Fibroblast of skin of back (primary cell): ENCODE data around the gene DBH.

Experiments
- DNase-seq: peaks from one replicate; pipeline ENCODE4 v3.0.0-alpha.2; 2013

Gene DBH

GRCh38 chr9:133604856-133605255 lies 31.3 kb upstream of the DBH start:
- no peak for DNase-seq

- no peak for DNase-seq
These were observed 30.7 kb upstream of the DBH start for GRCh38 chr9:133605446-133605845.

GRCh38 chr9:133605856-133606707 lies 30.1 kb upstream of the DBH start:
- DNase-seq, result no peak

GRCh38 chr9:133606708-133607025 lies 29.5 kb upstream of the DBH start:
- DNase-seq, result no peak

- DNase-seq, result no peak
These were observed 28.8 kb upstream of the DBH start for GRCh38 chr9:133607381-133607780.

GRCh38 chr9:133607976-133608375 lies 28.2 kb upstream of the DBH start:
- no peak for DNase-seq

GRCh38 chr9:133608382-133608781 lies 27.8 kb upstream of the DBH start:
- DNase-seq, result no peak

- DNase-seq, result no peak
These were observed 27.3 kb upstream of the DBH start for GRCh38 chr9:133608889-133609288.

- peak; percentile 48 for DNase-seq
These were observed 26.7 kb upstream of the DBH start, which contains the start of gene FAM163B for GRCh38 chr9:133609311-133610098. FAM163B (minus strand) TSS chr9:133609389; CDS start chr9:133580223, 29,166 bp downstream.

- no peak for DNase-seq
These were observed 25.3 kb upstream of the DBH start for GRCh38 chr9:133610845-133611244.

- DNase-seq, result no peak
These were observed 24.1 kb upstream of the DBH start for GRCh38 chr9:133612051-133612450.

GRCh38 chr9:133612816-133613215 lies 23.3 kb upstream of the DBH start:
- DNase-seq, result no peak

- DNase-seq, result no peak
These were observed 22.7 kb upstream of the DBH start for GRCh38 chr9:133613432-133613831.

GRCh38 chr9:133614056-133614455 lies 22.1 kb upstream of the DBH start:
- no peak for DNase-seq

GRCh38 chr9:133614678-133615077 lies 21.5 kb upstream of the DBH start:
- DNase-seq, result no peak

- no peak for DNase-seq
These were observed 21.0 kb upstream of the DBH start for GRCh38 chr9:133615186-133615585.

GRCh38 chr9:133615606-133616188 lies 20.5 kb upstream of the DBH start:
- no peak for DNase-seq

GRCh38 chr9:133616643-133617405 lies 19.3 kb upstream of the DBH start:
- DNase-seq, result no peak

GRCh38 chr9:133618726-133619125 lies 17.4 kb upstream of the DBH start:
- no peak for DNase-seq

- no peak for DNase-seq
These were observed 16.4 kb upstream of the DBH start for GRCh38 chr9:133619791-133620190.

- DNase-seq, result no peak
These were observed 14.4 kb upstream of the DBH start for GRCh38 chr9:133621725-133622267.

- DNase-seq, result no peak
These were observed 13.6 kb upstream of the DBH start for GRCh38 chr9:133622555-133622954.
